SK-N-SH (cell line): Measurements from ENCODE around the gene PTPN14. TPM values are rescaled to one million over a fixed set of nuclear protein-coding genes. Genes with fewer than 3 reads are reported as not detected.

Experiments
- CTCF ChIA-PET: fragments of 300-600, 350-600 bp; formaldehyde crosslinking; extraction: SDS; loops from one replicate; lab custom pipeline; 2021; lab: Yijun Ruan, JAX
- POLR2A ChIA-PET: fragments of 350-600 bp; sonication (Branson Sonifier 250); formaldehyde crosslinking; extraction: SDS; loops from one replicate; lab custom pipeline; 2020; ENCODE audit warnings: antibody characterized with exemption, inconsistent platforms; lab: Yijun Ruan, JAX
- DNase-seq: peaks from one replicate; pipeline ENCODE4 v3.0.0; 2012
- H2AFZ ChIP-seq: fragments of 200-600 bp; sonication (generic); 2 replicates; pipeline ENCODE4 v1.8.1; 2016; ENCODE audit warnings: antibody characterized with exemption, mild to moderate bottlenecking, low read depth
- H3F3A ChIP-seq: fragments of 200-600 bp; sonication (generic); replicated peaks from 2 replicates; pipeline ENCODE3; 2016; ENCODE audit warnings: antibody characterized with exemption, mild to moderate bottlenecking; ENCODE audit not compliant: insufficient read depth
- H3K27ac ChIP-seq, 2 experiments: fragments of 200-500 bp in 1 of 2; fragments of 200-600 bp in 1 of 2; sonication (Bioruptor generic) in 1 of 2; sonication (generic), shearing (Covaris generic) in 1 of 2; 2 replicates each; pipeline versions ENCODE4 v1.5.1 to v1.6.1; 2014 to 2016; ENCODE audit warnings: low read depth in 2 of 2, inconsistent platforms in 1 of 2, low read length in 1 of 2, mild to moderate bottlenecking in 1 of 2, mixed read lengths in 1 of 2
- H3K27me3 ChIP-seq: fragments of 200-600 bp; sonication (generic), shearing (Covaris generic); 2 replicates; pipeline ENCODE4 v1.6.1; 2016; ENCODE audit warnings: mixed run types; ENCODE audit not compliant: insufficient read depth
- H3K36me3 ChIP-seq, 2 experiments: fragments of 200-500 bp in 1 of 2; fragments of 200-600 bp in 1 of 2; sonication (Bioruptor generic) in 1 of 2; sonication (generic) in 1 of 2; replicated peaks in 1 of 2; 2 replicates each; pipeline versions ENCODE3 to v1.5.1; 2014 to 2016; ENCODE audit warnings: low read length in 1 of 2, mild to moderate bottlenecking in 1 of 2; ENCODE audit not compliant: insufficient read depth in 2 of 2, control insufficient read depth in 1 of 2
- H3K4me1 ChIP-seq, 2 experiments: fragments of 200-500 bp in 1 of 2; fragments of 200-600 bp in 1 of 2; sonication (Bioruptor generic) in 1 of 2; sonication (generic), shearing (Covaris generic) in 1 of 2; 2 replicates each; pipeline versions ENCODE4 v1.5.1 to v1.6.1; 2014 to 2016; ENCODE audit warnings: low read depth in 1 of 2, low read length in 1 of 2, mixed run types in 1 of 2; ENCODE audit not compliant: insufficient read depth in 2 of 2, control insufficient read depth in 1 of 2
- H3K4me2 ChIP-seq: fragments of 200-600 bp; sonication (generic), shearing (Covaris generic); 2 replicates; pipeline ENCODE4 v1.6.1; 2017; ENCODE audit warnings: mixed run types
- H3K4me3 ChIP-seq, 2 experiments: fragments of 200-500 bp in 1 of 2; fragments of 200-600 bp in 1 of 2; sonication (Bioruptor generic) in 1 of 2; sonication (generic), shearing (Covaris generic) in 1 of 2; 2 replicates each; pipeline versions ENCODE4 v1.5.1 to v1.8.1; 2014 to 2016; ENCODE audit warnings: low read depth in 2 of 2, inconsistent platforms in 1 of 2, low read length in 1 of 2, mild to moderate bottlenecking in 1 of 2, mixed read lengths in 1 of 2, moderate library complexity in 1 of 2
- H3K79me2 ChIP-seq: fragments of 200-600 bp; sonication (generic); 2 replicates; pipeline ENCODE4 v1.8.1; 2017; ENCODE audit warnings: mild to moderate bottlenecking; ENCODE audit not compliant: insufficient read depth
- H3K9ac ChIP-seq: fragments of 200-600 bp; sonication (generic); 2 replicates; pipeline ENCODE4 v1.6.1; 2017; ENCODE audit warnings: mixed run types
- H3K9me2 ChIP-seq: fragments of 200-600 bp; sonication (generic); 2 replicates; pipeline ENCODE4 v1.6.1; 2017; ENCODE audit warnings: mixed run types
- H3K9me3 ChIP-seq: fragments of 200-600 bp; sonication (generic); 2 replicates; pipeline ENCODE4 v1.6.1; 2017; ENCODE audit warnings: mixed run types, mild to moderate bottlenecking, moderate library complexity
- H4K20me1 ChIP-seq: fragments of 200-600 bp; sonication (generic); 2 replicates; pipeline ENCODE4 v1.6.1; 2017; ENCODE audit warnings: mild to moderate bottlenecking, mixed run types; ENCODE audit not compliant: insufficient read depth
- ELF1 ChIP-seq: IDR thresholded peaks from 2 replicates; pipeline ENCODE4 v1.4.0; 2012
- EP300 ChIP-seq, 2 experiments: IDR thresholded peaks; 2 replicates each; pipeline versions ENCODE4 v1.4.0 to v1.6.1; 2012; ENCODE audit warnings: borderline replicate concordance in 1 of 2, low read depth in 1 of 2, low read length in 1 of 2
- FOSL2 ChIP-seq: IDR thresholded peaks from 2 replicates; pipeline ENCODE4 v1.4.0; 2012; ENCODE audit warnings: low read depth, mild to moderate bottlenecking, moderate library complexity, borderline replicate concordance
- FOXJ3 ChIP-seq: sonication (generic); formaldehyde crosslinking; IDR thresholded peaks from 2 replicates; pipeline ENCODE4 v1.5.1; 2020; ENCODE audit warnings: mild to moderate bottlenecking, missing genetic modification reagents
- GABPA ChIP-seq: IDR thresholded peaks from 2 replicates; pipeline ENCODE4 v1.4.0; 2012; ENCODE audit warnings: low read depth, mild to moderate bottlenecking
- MAX ChIP-seq: IDR thresholded peaks from 2 replicates; pipeline ENCODE4 v1.4.0; 2012; ENCODE audit warnings: low read depth
- MXI1 ChIP-seq: IDR thresholded peaks from 2 replicates; pipeline ENCODE4 v1.6.1; 2012; ENCODE audit warnings: mild to moderate bottlenecking, low read depth, low read length, improper control_type of control experiment
- NFIC ChIP-seq: IDR thresholded peaks from 2 replicates; pipeline ENCODE4 v1.4.0; 2012; ENCODE audit warnings: borderline replicate concordance
- PBX3 ChIP-seq: IDR thresholded peaks from 2 replicates; pipeline ENCODE4; 2012
- RAD21 ChIP-seq: IDR thresholded peaks from 2 replicates; pipeline ENCODE4 v1.6.1; 2012; ENCODE audit warnings: mild to moderate bottlenecking, low read length
- REST ChIP-seq: IDR thresholded peaks from 2 replicates; pipeline ENCODE4 v1.6.1; 2012; ENCODE audit warnings: mild to moderate bottlenecking, low read depth, low read length, moderate library complexity
- RXRA ChIP-seq: IDR thresholded peaks from 2 replicates; pipeline ENCODE4 v1.4.0; 2012; ENCODE audit warnings: low read depth, mild to moderate bottlenecking, borderline replicate concordance
- SMC3 ChIP-seq: IDR thresholded peaks from 2 replicates; pipeline ENCODE4 v1.6.1; 2012; ENCODE audit warnings: low read depth, low read length, improper control_type of control experiment
- TCF12 ChIP-seq: IDR thresholded peaks from 2 replicates; pipeline ENCODE4 v1.4.0; 2012
- TEAD4 ChIP-seq: IDR thresholded peaks from 2 replicates; pipeline ENCODE4 v1.4.0; 2012; ENCODE audit warnings: mild to moderate bottlenecking, borderline replicate concordance; ENCODE audit not compliant: insufficient read depth
- USF1 ChIP-seq: IDR thresholded peaks from 2 replicates; pipeline ENCODE4 v1.4.0; 2012; ENCODE audit warnings: low read depth, borderline replicate concordance
- USF2 ChIP-seq: fragments of 150-350 bp; IDR thresholded peaks from 2 replicates; pipeline ENCODE4 v1.6.1; 2017; ENCODE audit warnings: antibody characterized with exemption, low read length, low read depth, borderline replicate concordance
- WGBS: methylation state at CpG from one replicate; pipeline ENCODE4 v1.1.6; 2017; ENCODE audit warnings: low lambda C conversion rate; 5-methylcytosine and 5-hydroxymethylcytosine counted together
- polyA plus RNA-seq, 3 experiments: library from polyadenylated mRNA; depleted of rRNA; stranded (reverse); fragments of >200 nt; gene quantifications; 2 replicates each; pipeline ENCODE4 v1.2.3, GENCODE V29; 2012

Gene PTPN14
- polyA plus RNA-seq, 1 of the 3 experiments (the other 2 are of a cell fraction), result 12.8 TPM

GRCh38 chr1:214402613-214403083, 148.8 kb downstream of the PTPN14 start:
- Histone ChIP-seq H3K36me3 (peaks cover 22 to 41% of the 10 kb centered on the region in 2 experiments), H4K20me1 (no peaks in the 10 kb centered on the region), H3K4me2 (no peak overlapping the region), H3K27me3 (no peaks in the 10 kb centered on the region), H3K9ac (no peak overlapping the region), H3K9me3 (no peaks in the 10 kb centered on the region), H2AFZ (no peak overlapping the region), H3K4me3 (no peak overlapping the region), H3K79me2 (peaks cover 80% of the 10 kb centered on the region), H3K4me1 (peaks cover 7 to 59% of the 10 kb centered on the region in 2 experiments; a peak in 3 of 4 replicates), H3K9me2 (no peaks in the 10 kb centered on the region), H3K27ac (peak overlapping the region; percentile 17 to 70; a peak in 3 of 4 replicates), H3F3A (peaks cover 28% of the 10 kb centered on the region)
- TF ChIP-seq ELF1 (no peak), FOSL2 (no peak), TCF12 (0 out of 2 replicates have a peak, but pooled peaks have one; percentile 15), REST (no peak), USF1 (peak; percentile 77; the same call in 1 of the 2 replicates), RAD21 (no peak), MAX (0 out of 2 replicates have a peak, but pooled peaks have one; percentile 18), USF2 (no peak), TEAD4 (no peak), PBX3 (peak; percentile 29; the same call in 1 of the 2 replicates), MXI1 (no peak), RXRA (no peak), GABPA (peak; percentile 47; the same call in 1 of the 2 replicates), SMC3 (no peak), FOXJ3 (no peak), EP300 (IDR thresholded peaks at IDR 0.05; ENCODE audit: borderline replicate concordance in 1 of 2, low read depth in 1 of 2, low read length in 1 of 2) (no peak), NFIC (0 out of 2 replicates have a peak, but pooled peaks have one; percentile 38)
- 24% methylated on average over 3 of the region's 3 CpGs for WGBS
- no peak for DNase-seq
- POLR2A ChIA-PET, result no interaction called here
- CTCF ChIA-PET, result interaction anchor here (0.7 to 1.2 kb wide), 2 partner anchors 70 to 106 kb away, joined by 3 to 4 read pairs; no protein-coding TSS in a partner anchor
